NCI-H1417 treated with DMSO at 0.1 percent for 48 hours (cell line): ENCODE results near the gene PDGFB.

ENCODE experiments used
- DNase-seq: peaks from one replicate; lab custom pipeline; 2025; lab: John Stamatoyannopoulos, UW

The PDGFB gene

DNA sequence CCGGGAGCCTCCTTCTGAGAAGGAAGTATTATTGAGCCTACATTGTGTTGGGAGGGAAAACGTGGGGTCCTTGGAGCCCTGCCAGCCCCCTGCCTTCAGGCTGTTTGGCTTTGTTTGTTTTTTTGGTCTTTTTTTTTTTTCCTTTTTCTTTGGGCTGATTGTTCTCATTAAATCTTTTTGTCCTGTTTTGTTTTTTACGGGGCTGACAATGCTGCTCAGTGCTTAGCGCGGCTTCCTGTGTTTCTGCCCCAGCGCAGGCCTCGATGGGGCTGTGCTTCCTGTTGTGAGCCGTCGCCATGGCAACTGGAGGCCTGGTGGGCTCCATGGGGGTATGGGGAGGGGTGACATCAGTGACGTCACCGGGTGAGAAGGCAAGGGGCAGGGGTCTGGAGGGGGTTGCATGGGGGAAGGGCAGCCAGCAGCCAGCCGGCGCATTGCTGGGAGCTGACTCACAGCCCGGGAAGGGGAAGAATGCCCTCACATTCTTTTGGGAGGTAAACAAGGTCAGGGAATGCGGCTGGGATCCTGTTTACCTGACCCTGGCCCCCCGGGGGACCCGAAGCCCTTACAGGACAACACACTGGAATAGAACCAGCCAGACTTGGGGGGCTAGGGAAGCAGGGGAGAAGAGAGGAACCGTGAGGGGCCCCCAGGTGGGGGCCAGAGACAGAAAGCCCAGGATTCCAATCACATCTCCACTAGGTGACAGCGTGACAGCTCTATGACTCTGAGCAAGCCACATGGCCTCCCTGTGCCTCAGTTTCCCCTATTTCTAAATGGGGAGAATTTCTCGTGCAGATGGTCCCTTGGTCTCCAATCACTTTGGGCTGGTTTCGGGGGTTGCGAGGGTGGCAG lies 70.1 kb downstream of the PDGFB start:
- no peak for DNase-seq

DNA sequence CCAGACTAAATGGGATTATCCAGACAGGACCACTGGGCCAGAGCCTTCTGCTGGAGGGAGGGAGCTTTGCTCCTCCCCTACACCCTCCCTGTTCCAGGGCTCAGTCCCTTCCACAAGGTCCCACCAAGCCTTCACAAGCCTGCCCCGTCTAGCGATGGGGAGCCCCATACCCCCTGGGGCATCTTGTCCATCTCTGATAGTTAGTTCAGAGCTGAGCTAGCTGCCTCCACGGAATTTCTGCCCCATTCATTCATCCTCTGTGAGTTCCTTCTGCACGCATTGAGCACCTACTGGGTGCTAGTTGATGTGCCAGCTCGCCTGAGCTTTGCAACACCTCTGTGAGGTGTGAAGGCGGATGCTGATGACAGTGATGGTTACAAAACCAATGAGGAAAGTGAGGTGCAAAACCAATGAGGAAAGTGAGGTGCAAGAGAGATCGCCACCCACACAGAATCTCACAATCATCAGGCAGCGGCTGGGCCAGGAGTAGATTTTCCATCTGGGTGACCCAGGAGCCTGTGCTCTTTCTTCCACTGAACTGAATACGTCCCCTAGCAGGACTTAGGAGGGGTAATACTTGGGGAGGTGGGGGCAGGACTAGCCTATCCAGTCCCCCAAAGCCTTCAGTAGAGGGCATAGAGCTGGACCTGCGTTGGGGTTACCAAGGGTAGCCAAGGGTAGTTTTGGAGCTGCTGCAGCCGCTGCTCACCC lies 70.8 kb downstream of the PDGFB start:
- no peak for DNase-seq
